HL-60 (cell line): ENCODE results near the gene SERP2.

Source experiments
- DNase-seq, 2 experiments: peaks; one replicate each; pipeline ENCODE4 v3.0.0-alpha.2; 2010 to 2020; ENCODE audit warnings: low read depth in 1 of 2, low spot score in 1 of 2
- H3K27ac ChIP-seq: fragments of 250-450 bp; sonication (Bioruptor Pico); replicated peaks from 2 replicates; pipeline ENCODE4 v1.5.1; 2020; ENCODE audit warnings: mild to moderate bottlenecking, moderate library complexity
- H3K27me3 ChIP-seq: fragments of 250-450 bp; sonication (Bioruptor Pico); 2 replicates; pipeline ENCODE4 v1.5.1; 2021; ENCODE audit warnings: mild to moderate bottlenecking, moderate library complexity; ENCODE audit not compliant: insufficient read depth, poor library complexity, severe bottlenecking
- H3K4me3 ChIP-seq: replicated peaks from 2 replicates; pipeline ENCODE4 v1.5.1; 2011; ENCODE audit warnings: mild to moderate bottlenecking, control low read depth, low read length; ENCODE audit not compliant: insufficient read depth
- CTCF ChIP-seq: IDR thresholded peaks from one replicate; pipeline ENCODE4 v1.5.1; 2011; ENCODE audit warnings: low read length, control low read depth, inconsistent platforms; ENCODE audit not compliant: insufficient read depth
- GABPA ChIP-seq: IDR thresholded peaks from 2 replicates; pipeline ENCODE4 v1.6.1; 2012; ENCODE audit warnings: low read depth
- POLR2AphosphoS5 ChIP-seq: IDR thresholded peaks from 2 replicates; pipeline ENCODE4 v1.6.1; 2012; ENCODE audit warnings: low read depth
- SPI1 ChIP-seq: IDR thresholded peaks from 2 replicates; pipeline ENCODE4 v1.6.1; 2012; ENCODE audit warnings: low read depth, mild to moderate bottlenecking, borderline replicate concordance
- TF ChIP-seq, protein P1 (sequence below): IDR thresholded peaks from 2 replicates; pipeline ENCODE4 v1.6.1; 2012; ENCODE audit warnings: low read depth; ENCODE audit not compliant: insufficient replicate concordance

Gene SERP2

GRCh38 chr13:44336934-44337333 lies 36.7 kb upstream of the SERP2 start:
- DNase-seq = no peak
- no peak overlapping the region for H3K4me3 ChIP-seq

DNA sequence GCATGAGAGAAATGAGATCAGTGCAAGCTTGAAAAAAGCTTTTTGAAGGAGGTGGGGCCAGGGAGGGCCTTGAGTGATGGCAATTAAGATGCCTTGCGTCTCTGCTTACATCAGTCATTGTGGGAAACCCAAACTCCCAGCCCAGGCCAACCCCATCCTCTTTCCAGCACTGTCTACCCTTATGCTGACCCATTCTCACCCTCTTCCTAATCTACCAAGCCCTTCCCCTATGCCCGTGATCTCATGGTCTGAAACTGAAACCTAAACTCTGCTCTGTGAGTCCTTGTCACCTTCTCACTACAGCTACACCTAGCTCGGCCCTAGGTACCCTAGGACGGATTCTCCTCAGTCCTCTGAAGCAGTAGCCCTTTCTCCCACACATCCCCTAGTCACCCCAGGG lies 36.0 kb upstream of the SERP2 start:
- Histone ChIP-seq H3K27ac (no peak overlapping the region), H3K27me3 (peaks cover 2% of the 10 kb centered on the region), H3K4me3 (no peak overlapping the region)
- TF ChIP-seq, protein P1, sequence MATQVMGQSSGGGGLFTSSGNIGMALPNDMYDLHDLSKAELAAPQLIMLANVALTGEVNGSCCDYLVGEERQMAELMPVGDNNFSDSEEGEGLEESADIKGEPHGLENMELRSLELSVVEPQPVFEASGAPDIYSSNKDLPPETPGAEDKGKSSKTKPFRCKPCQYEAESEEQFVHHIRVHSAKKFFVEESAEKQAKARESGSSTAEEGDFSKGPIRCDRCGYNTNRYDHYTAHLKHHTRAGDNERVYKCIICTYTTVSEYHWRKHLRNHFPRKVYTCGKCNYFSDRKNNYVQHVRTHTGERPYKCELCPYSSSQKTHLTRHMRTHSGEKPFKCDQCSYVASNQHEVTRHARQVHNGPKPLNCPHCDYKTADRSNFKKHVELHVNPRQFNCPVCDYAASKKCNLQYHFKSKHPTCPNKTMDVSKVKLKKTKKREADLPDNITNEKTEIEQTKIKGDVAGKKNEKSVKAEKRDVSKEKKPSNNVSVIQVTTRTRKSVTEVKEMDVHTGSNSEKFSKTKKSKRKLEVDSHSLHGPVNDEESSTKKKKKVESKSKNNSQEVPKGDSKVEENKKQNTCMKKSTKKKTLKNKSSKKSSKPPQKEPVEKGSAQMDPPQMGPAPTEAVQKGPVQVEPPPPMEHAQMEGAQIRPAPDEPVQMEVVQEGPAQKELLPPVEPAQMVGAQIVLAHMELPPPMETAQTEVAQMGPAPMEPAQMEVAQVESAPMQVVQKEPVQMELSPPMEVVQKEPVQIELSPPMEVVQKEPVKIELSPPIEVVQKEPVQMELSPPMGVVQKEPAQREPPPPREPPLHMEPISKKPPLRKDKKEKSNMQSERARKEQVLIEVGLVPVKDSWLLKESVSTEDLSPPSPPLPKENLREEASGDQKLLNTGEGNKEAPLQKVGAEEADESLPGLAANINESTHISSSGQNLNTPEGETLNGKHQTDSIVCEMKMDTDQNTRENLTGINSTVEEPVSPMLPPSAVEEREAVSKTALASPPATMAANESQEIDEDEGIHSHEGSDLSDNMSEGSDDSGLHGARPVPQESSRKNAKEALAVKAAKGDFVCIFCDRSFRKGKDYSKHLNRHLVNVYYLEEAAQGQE = no peak
- no peak for TF ChIP-seq GABPA
- TF ChIP-seq POLR2AphosphoS5 = no peak
- no peak for TF ChIP-seq CTCF
- TF ChIP-seq SPI1 = no peak
- no peak for DNase-seq

More at GRCh38 chr13:44336934-44337333, 36.7 kb upstream of the SERP2 start:
- Histone ChIP-seq H3K27me3 (peaks cover 2% of the 10 kb centered on the region), H3K27ac (no peak overlapping the region)
- TF ChIP-seq, protein P1 = no peak
- no peak for TF ChIP-seq SPI1
- TF ChIP-seq CTCF = no peak
- no peak for TF ChIP-seq GABPA
- TF ChIP-seq POLR2AphosphoS5 = no peak

- H3K4me3 ChIP-seq = no peak overlapping the region
- peaks cover 4% of the 10 kb centered on the region for H3K27me3 ChIP-seq
- TF ChIP-seq SPI1 = no peak
- no peak for DNase-seq
- H3K27ac ChIP-seq = no peak overlapping the region
Observed at GRCh38 chr13:44340508-44340907, 33.1 kb upstream of the SERP2 start.

GRCh38 chr13:44342741-44343140 lies 30.9 kb upstream of the SERP2 start:
- DNase-seq = no peak
- H3K27me3 ChIP-seq = peaks cover 4% of the 10 kb centered on the region
- H3K4me3 ChIP-seq = no peak overlapping the region
- H3K27ac ChIP-seq = no peak overlapping the region
- no peak for TF ChIP-seq POLR2AphosphoS5
- TF ChIP-seq GABPA = no peak
- no peak for TF ChIP-seq SPI1
- no peak for TF ChIP-seq CTCF
- TF ChIP-seq, protein P1 = no peak
